A673 (cell line): Measurements from ENCODE around the gene MDM2. TPM values are rescaled to one million over a fixed set of nuclear protein-coding genes. Genes with fewer than 3 reads are reported as not detected.

Experiments
- BruUV-seq: library from RNA; stranded (reverse); fragments of 400-500 nt; replicated peaks from 2 replicates; lab custom pipeline; 2021; lab: Mats Ljungman, UMichigan
- CTCF ChIA-PET: fragments of 300-600 bp; sonication (Branson Sonifier 250); formaldehyde crosslinking; loops from one replicate; lab custom pipeline; 2022; ENCODE audit warnings: antibody characterized with exemption; lab: Charles Lee
- POLR2A ChIA-PET: fragments of 300-600 bp; sonication (Branson Sonifier 250); formaldehyde crosslinking; loops from one replicate; lab custom pipeline; 2022; ENCODE audit warnings: antibody characterized with exemption; ENCODE audit not compliant: low non-redundant PET; lab: Charles Lee
- DNase-seq: peaks from one replicate; pipeline ENCODE4 v3.0.0-alpha.2; 2015; ENCODE audit warnings: low spot score
- H3K27ac ChIP-seq: fragments of 200-600 bp; sonication (generic); 2 replicates; pipeline ENCODE4 v1.5.1; 2016; ENCODE audit warnings: mixed run types, low read depth, mild to moderate bottlenecking, mixed read lengths, antibody characterized with exemption, low read length; ENCODE audit not compliant: poor library complexity, severe bottlenecking
- H3K27me3 ChIP-seq: fragments of 200-600 bp; sonication (generic); replicated peaks from 2 replicates; pipeline ENCODE4 v1.6.1; 2017; ENCODE audit warnings: mixed run types, low read depth, mild to moderate bottlenecking, mixed read lengths, antibody characterized with exemption, low read length; ENCODE audit not compliant: insufficient read depth, poor library complexity
- H3K36me3 ChIP-seq: fragments of 200-600 bp; sonication (generic); 2 replicates; pipeline ENCODE4 v1.6.1; 2016; ENCODE audit warnings: mixed run types, mild to moderate bottlenecking, mixed read lengths, antibody characterized with exemption, low read length; ENCODE audit not compliant: insufficient read depth, poor library complexity, severe bottlenecking
- H3K4me1 ChIP-seq: fragments of 200-600 bp; sonication (generic); 2 replicates; pipeline ENCODE4 v1.6.1; 2017; ENCODE audit warnings: mixed run types, mild to moderate bottlenecking, mixed read lengths, antibody characterized with exemption, low read length; ENCODE audit not compliant: insufficient read depth, poor library complexity, severe bottlenecking
- H3K4me3 ChIP-seq: fragments of 200-600 bp; sonication (generic); 2 replicates; pipeline ENCODE4 v1.5.1; 2016; ENCODE audit warnings: low read depth, mixed run types, mild to moderate bottlenecking, mixed read lengths, low read length; ENCODE audit not compliant: poor library complexity, severe bottlenecking
- H3K9me3 ChIP-seq: fragments of 200-600 bp; sonication (generic); 2 replicates; pipeline ENCODE4 v1.6.1; 2016; ENCODE audit warnings: mixed run types, low read depth, mild to moderate bottlenecking, mixed read lengths, antibody characterized with exemption, low read length; ENCODE audit not compliant: poor library complexity, severe bottlenecking
- EZH2 ChIP-seq: fragments of 200-600 bp; sonication (generic); IDR thresholded peaks from 2 replicates; pipeline ENCODE4 v1.6.1; 2017; ENCODE audit warnings: borderline replicate concordance, low read depth, mild to moderate bottlenecking, mixed read lengths, antibody characterized with exemption, low read length; ENCODE audit not compliant: poor library complexity, severe bottlenecking
- intact Hi-C: fragments of 100-400 bp; cut with micrococcal nuclease; formaldehyde crosslinking; loops from one replicate; pipeline ENCODE4 v1.10.0; 2022; ENCODE audit not compliant: unreplicated experiment
- total RNA-seq: library from RNA; stranded (reverse); gene quantifications from 2 replicates; pipeline ENCODE4 v1.2.3, GENCODE V29; 2021
- TF ChIP-seq, protein P1 (sequence below): fragments of 300-800, 200-600 bp; sonication (generic); conservative IDR thresholded peaks from 2 replicates; pipeline ENCODE4 v1.5.1; 2017; ENCODE audit warnings: low read depth, mild to moderate bottlenecking, antibody characterized with exemption, low read length, moderate library complexity, mixed read lengths

MDM2 gene
- total RNA-seq, 1 experiment from 2014 or later, result 149 TPM

- no TSS peak for BruUV-seq
- ChIA-PET CTCF (no interaction called here), POLR2A (interaction anchor here (0.6 kb wide), 1 partner anchor 550 kb away, joined by 14 read pairs; no protein-coding TSS in a partner anchor)
- Histone ChIP-seq H3K4me3 (no peak overlapping the region), H3K4me1 (no peaks in the 10 kb centered on the region), H3K27ac (peak overlapping the region; percentile 12), H3K36me3 (peaks cover 82% of the 10 kb centered on the region), H3K9me3 (no peaks in the 10 kb centered on the region), H3K27me3 (no peaks in the 10 kb centered on the region)
- intact Hi-C loops, result no loop called here
- no peak for DNase-seq
- TF ChIP-seq, protein P1, sequence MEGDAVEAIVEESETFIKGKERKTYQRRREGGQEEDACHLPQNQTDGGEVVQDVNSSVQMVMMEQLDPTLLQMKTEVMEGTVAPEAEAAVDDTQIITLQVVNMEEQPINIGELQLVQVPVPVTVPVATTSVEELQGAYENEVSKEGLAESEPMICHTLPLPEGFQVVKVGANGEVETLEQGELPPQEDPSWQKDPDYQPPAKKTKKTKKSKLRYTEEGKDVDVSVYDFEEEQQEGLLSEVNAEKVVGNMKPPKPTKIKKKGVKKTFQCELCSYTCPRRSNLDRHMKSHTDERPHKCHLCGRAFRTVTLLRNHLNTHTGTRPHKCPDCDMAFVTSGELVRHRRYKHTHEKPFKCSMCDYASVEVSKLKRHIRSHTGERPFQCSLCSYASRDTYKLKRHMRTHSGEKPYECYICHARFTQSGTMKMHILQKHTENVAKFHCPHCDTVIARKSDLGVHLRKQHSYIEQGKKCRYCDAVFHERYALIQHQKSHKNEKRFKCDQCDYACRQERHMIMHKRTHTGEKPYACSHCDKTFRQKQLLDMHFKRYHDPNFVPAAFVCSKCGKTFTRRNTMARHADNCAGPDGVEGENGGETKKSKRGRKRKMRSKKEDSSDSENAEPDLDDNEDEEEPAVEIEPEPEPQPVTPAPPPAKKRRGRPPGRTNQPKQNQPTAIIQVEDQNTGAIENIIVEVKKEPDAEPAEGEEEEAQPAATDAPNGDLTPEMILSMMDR, result no peak
- no peak for TF ChIP-seq EZH2
Observed at GRCh38 chr12:68812553-68813241, 4.7 kb downstream of the MDM2 start.

DNA sequence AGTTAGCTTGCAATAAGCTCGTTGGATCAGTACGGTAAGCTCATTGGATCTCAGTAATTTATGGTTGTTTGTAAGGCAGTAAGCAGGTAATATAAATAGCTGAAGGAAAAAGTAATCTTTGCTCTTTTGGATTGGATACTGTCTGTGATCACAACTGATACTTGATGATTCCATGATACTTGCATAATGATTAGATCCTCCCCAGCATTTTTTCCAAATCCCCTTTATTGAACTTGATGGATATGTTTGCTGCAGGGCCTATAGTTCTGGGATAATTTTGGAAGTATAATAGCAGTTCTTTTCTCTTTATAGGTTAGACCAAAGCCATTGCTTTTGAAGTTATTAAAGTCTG lies 5.2 kb downstream of the MDM2 start:
- H3K4me3 ChIP-seq, result no peak overlapping the region
- H3K27ac ChIP-seq, result no peak overlapping the region
- TF ChIP-seq EZH2, result no peak
- TF ChIP-seq, protein P1, result no peak
- BruUV-seq, result no TSS peak
- H3K4me1 ChIP-seq, result no peaks in the 10 kb centered on the region
- no peak for DNase-seq
- ChIA-PET POLR2A (interaction anchor here (0.6 kb wide), 1 partner anchor 550 kb away, joined by 14 read pairs; no protein-coding TSS in a partner anchor), CTCF (no interaction called here)
- H3K36me3 ChIP-seq, result peaks cover 87% of the 10 kb centered on the region
- intact Hi-C loops, result no loop called here
- no peaks in the 10 kb centered on the region for H3K27me3 ChIP-seq
- H3K9me3 ChIP-seq, result no peaks in the 10 kb centered on the region

DNA sequence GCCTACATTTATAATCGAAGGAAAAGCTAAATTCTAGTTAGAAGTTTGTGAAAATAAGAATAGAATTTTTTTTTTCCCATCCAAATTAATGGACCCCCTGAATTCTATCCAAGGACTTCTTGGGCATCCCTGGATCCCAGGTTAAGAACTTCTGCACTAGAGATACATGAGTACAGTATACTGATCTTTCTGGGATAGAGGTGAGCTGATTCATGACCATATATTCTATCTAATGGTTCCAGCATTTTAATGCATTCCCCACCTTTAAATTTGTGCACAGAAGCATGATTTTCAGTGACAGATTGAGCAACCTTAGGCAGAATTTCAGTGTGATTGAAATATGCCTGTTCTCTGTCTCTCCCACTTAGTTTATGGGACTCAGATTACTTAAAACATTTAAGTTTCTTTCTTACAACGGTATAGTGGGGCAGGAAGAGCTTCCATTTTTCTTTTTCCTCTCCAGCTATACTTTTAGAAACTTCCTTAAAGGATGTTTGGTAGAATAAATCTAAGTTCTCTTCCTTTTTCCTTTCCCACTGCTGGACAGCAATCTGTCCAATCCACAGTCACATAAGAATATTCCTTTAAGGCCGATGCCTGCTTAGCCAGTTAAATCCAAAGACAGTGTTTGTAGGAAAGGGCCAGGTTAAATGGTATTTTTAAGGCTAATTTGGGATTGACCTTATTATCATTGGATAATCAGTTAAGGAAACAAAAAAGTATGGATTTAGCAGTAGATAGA lies 6.7 kb downstream of the MDM2 start:
- no peak for DNase-seq
- Histone ChIP-seq H3K27me3 (no peaks in the 10 kb centered on the region), H3K9me3 (no peaks in the 10 kb centered on the region), H3K4me3 (no peak overlapping the region), H3K36me3 (peaks cover 90% of the 10 kb centered on the region), H3K27ac (no peak overlapping the region), H3K4me1 (no peaks in the 10 kb centered on the region)
- POLR2A ChIA-PET, result interaction anchor here (0.6 to 0.7 kb wide), 2 partner anchors 19 to 29 kb away, joined by 5 to 13 read pairs; no protein-coding TSS in a partner anchor
- intact Hi-C loops, result no loop called here
- no TSS peak for BruUV-seq
- CTCF ChIA-PET, result no interaction called here
- TF ChIP-seq EZH2, result no peak
- TF ChIP-seq, protein P1, result no peak
